Neural cell (in vitro differentiated cells): Measurements from ENCODE around the gene PSMB7. TPM values are rescaled to one million over a fixed set of nuclear protein-coding genes. Genes with fewer than 3 reads are reported as not detected.

Experiments
- H2AFZ ChIP-seq: fragments of 200-600, 300-800 bp; sonication (generic), shearing (Covaris generic); 2 replicates; pipeline ENCODE4 v1.6.0; 2014; ENCODE audit warnings: low read depth, mild to moderate bottlenecking, antibody characterized with exemption, low read length, moderate library complexity
- H3F3A ChIP-seq: fragments of 200-600 bp; shearing (Covaris generic); 2 replicates; pipeline ENCODE4 v1.6.1; 2016; ENCODE audit warnings: mild to moderate bottlenecking, moderate library complexity, mixed read lengths, antibody characterized with exemption, low read length; ENCODE audit not compliant: insufficient read depth, poor library complexity, severe bottlenecking
- H3K27ac ChIP-seq: fragments of 200-600, 300-800 bp; sonication (generic), shearing (Covaris generic); 2 replicates; pipeline ENCODE4 v1.5.1; 2014; ENCODE audit warnings: mild to moderate bottlenecking, low read length, moderate library complexity
- H3K27me3 ChIP-seq: fragments of 300-800, 200-600 bp; sonication (generic), shearing (Covaris generic); 2 replicates; pipeline ENCODE4 v1.6.0; 2014; ENCODE audit warnings: mild to moderate bottlenecking, low read depth, low read length, moderate library complexity; ENCODE audit not compliant: insufficient read depth
- H3K36me3 ChIP-seq: fragments of 300-800, 200-600 bp; sonication (generic), shearing (Covaris generic); 2 replicates; pipeline ENCODE4 v1.5.1; 2014; ENCODE audit warnings: mild to moderate bottlenecking, antibody characterized with exemption, low read length, moderate library complexity; ENCODE audit not compliant: insufficient read depth
- H3K4me2 ChIP-seq: fragments of 300-800, 200-600 bp; sonication (generic), shearing (Covaris generic); 2 replicates; pipeline ENCODE4 v1.6.0; 2014; ENCODE audit warnings: mild to moderate bottlenecking, low read length
- H3K4me3 ChIP-seq: fragments of 300-800, 200-600 bp; sonication (generic), shearing (Covaris generic); 2 replicates; pipeline ENCODE4 v1.5.1; 2014; ENCODE audit warnings: mild to moderate bottlenecking, low read length, moderate library complexity
- H3K79me2 ChIP-seq: fragments of 200-600 bp; shearing (Covaris generic); replicated peaks from 2 replicates; pipeline ENCODE4 v1.6.0; 2014; ENCODE audit warnings: mild to moderate bottlenecking, low read length, moderate library complexity; ENCODE audit not compliant: insufficient read depth
- H3K9ac ChIP-seq: fragments of 300-800, 200-600 bp; sonication (generic), shearing (Covaris generic); 2 replicates; pipeline ENCODE4 v1.6.1; 2016; ENCODE audit warnings: mild to moderate bottlenecking, low read length, mixed read lengths
- H3K9me2 ChIP-seq: fragments of 200-600 bp; shearing (Covaris generic); 2 replicates; pipeline ENCODE4 v1.6.1; 2016; ENCODE audit warnings: mild to moderate bottlenecking, low read length, mixed read lengths; ENCODE audit not compliant: insufficient read depth
- H3K9me3 ChIP-seq: fragments of 200-600, 300-800 bp; sonication (generic), shearing (Covaris generic); 2 replicates; pipeline ENCODE4 v1.6.1; 2016; ENCODE audit warnings: mild to moderate bottlenecking, mixed run types, low read length, moderate library complexity, mixed read lengths
- H4K20me1 ChIP-seq: fragments of 200-600 bp; shearing (Covaris generic); 2 replicates; pipeline ENCODE4 v1.6.1; 2016; ENCODE audit warnings: mild to moderate bottlenecking, mixed run types; ENCODE audit not compliant: insufficient read depth
- CTCF ChIP-seq: fragments of 450-650 bp; IDR thresholded peaks from 2 replicates; pipeline ENCODE4 v1.5.1; 2014; ENCODE audit warnings: antibody characterized with exemption, mild to moderate bottlenecking, moderate library complexity; ENCODE audit not compliant: poor library complexity, severe bottlenecking
- EP300 ChIP-seq: fragments of 450-650 bp; conservative IDR thresholded peaks from 2 replicates; pipeline ENCODE4 v1.6.1; 2014; ENCODE audit warnings: antibody characterized with exemption, mild to moderate bottlenecking, moderate library complexity; ENCODE audit not compliant: poor library complexity, severe bottlenecking
- EZH2 ChIP-seq: fragments of 200-600, 300-800 bp; shearing (Covaris generic), sonication (generic); IDR thresholded peaks from 2 replicates; pipeline ENCODE4 v1.6.1; 2014; ENCODE audit warnings: antibody characterized with exemption, low read length, borderline replicate concordance, mild to moderate bottlenecking; ENCODE audit not compliant: insufficient read depth, poor library complexity, severe bottlenecking
- MXI1 ChIP-seq: fragments of 450-650 bp; conservative IDR thresholded peaks from 2 replicates; pipeline ENCODE4 v1.6.1; 2014; ENCODE audit warnings: antibody characterized with exemption, mild to moderate bottlenecking; ENCODE audit not compliant: poor library complexity, severe bottlenecking
- POLR2AphosphoS5 ChIP-seq: IDR thresholded peaks from 2 replicates; pipeline ENCODE4 v1.6.1; 2012
- RAD21 ChIP-seq: fragments of 450-650 bp; conservative IDR thresholded peaks from 2 replicates; pipeline ENCODE4 v1.6.1; 2014; ENCODE audit warnings: antibody characterized with exemption, mild to moderate bottlenecking, moderate library complexity
- REST ChIP-seq: IDR thresholded peaks from 2 replicates; pipeline ENCODE4 v1.6.1; 2012; ENCODE audit warnings: borderline replicate concordance
- SMC3 ChIP-seq: fragments of 450-650 bp; conservative IDR thresholded peaks from 2 replicates; pipeline ENCODE4 v1.6.1; 2014; ENCODE audit warnings: antibody characterized with exemption, mild to moderate bottlenecking, moderate library complexity; ENCODE audit not compliant: poor library complexity
- TAF1 ChIP-seq: IDR thresholded peaks from 2 replicates; pipeline ENCODE4 v1.6.1; 2012; ENCODE audit warnings: low read depth
- polyA plus RNA-seq: library from polyadenylated mRNA; depleted of rRNA; stranded (reverse); fragments of >200 nt; gene quantifications from 2 replicates; pipeline ENCODE4 v1.2.3, GENCODE V29; 2014

Gene PSMB7
- polyA plus RNA-seq, 1 donor from 2014 or later: 363 TPM

- no peak overlapping the region for H2AFZ ChIP-seq
- no peaks in the 10 kb centered on the region for H3K9me3 ChIP-seq
- H3K79me2 ChIP-seq: peaks cover 9% of the 10 kb centered on the region
- H3K4me2 ChIP-seq: no peak overlapping the region
- TF ChIP-seq TAF1 (no peak), EP300 (no peak), RAD21 (no peak), SMC3 (no peak), MXI1 (no peak), REST (no peak), CTCF (no peak), POLR2AphosphoS5 (no peak), EZH2 (no peak)
- H3K27me3 ChIP-seq: no peaks in the 10 kb centered on the region
- no peak overlapping the region for H3K9ac ChIP-seq
- H3F3A ChIP-seq: no peaks in the 10 kb centered on the region
- peaks cover 5% of the 10 kb centered on the region for H3K36me3 ChIP-seq
- no peaks in the 10 kb centered on the region for H4K20me1 ChIP-seq
- H3K9me2 ChIP-seq: no peaks in the 10 kb centered on the region
- H3K4me3 ChIP-seq: no peak overlapping the region
- H3K27ac ChIP-seq: no peak overlapping the region
Measured at GRCh38 chr9:124355039-124355940, 60.0 kb downstream of the PSMB7 start.

- Histone ChIP-seq H3K9ac (no peak overlapping the region), H3K36me3 (peaks cover 5% of the 10 kb centered on the region)
Measured at GRCh38 chr9:124354346-124355038, 60.8 kb downstream of the PSMB7 start.

More at GRCh38 chr9:124354346-124355038, 60.8 kb downstream of the PSMB7 start:
- Histone ChIP-seq H3K27ac (no peak overlapping the region), H3K27me3 (no peaks in the 10 kb centered on the region), H3K9me2 (no peaks in the 10 kb centered on the region), H3K79me2 (peaks cover 8% of the 10 kb centered on the region), H4K20me1 (no peaks in the 10 kb centered on the region), H3K4me3 (no peak overlapping the region), H3K9me3 (no peaks in the 10 kb centered on the region), H2AFZ (no peak overlapping the region), H3F3A (no peaks in the 10 kb centered on the region), H3K4me2 (no peak overlapping the region)
- no peak for TF ChIP-seq SMC3
- no peak for TF ChIP-seq MXI1
- no peak for TF ChIP-seq REST
- no peak for TF ChIP-seq EP300
- TF ChIP-seq CTCF: no peak
- no peak for TF ChIP-seq RAD21
- no peak for TF ChIP-seq TAF1
- no peak for TF ChIP-seq EZH2
